AG09309 (cell line): ENCODE measurements around the gene USP2.

Experiments
- DNase-seq: peaks from one replicate; pipeline ENCODE4 v3.0.0-alpha.2; 2010; ENCODE audit warnings: low read depth
- H3K4me3 ChIP-seq: 2 replicates; pipeline ENCODE4 v1.5.1; 2011; ENCODE audit warnings: mild to moderate bottlenecking, low read depth, low read length, moderate library complexity; ENCODE audit not compliant: control insufficient read depth
- TF ChIP-seq, protein P1 (sequence below): IDR thresholded peaks from 2 replicates; pipeline ENCODE4 v1.5.1; 2011; ENCODE audit warnings: mild to moderate bottlenecking, low read depth, low read length, inconsistent platforms; ENCODE audit not compliant: insufficient read depth, control insufficient read depth; ENCODE audit errors: missing control alignments

The USP2 gene

DNA sequence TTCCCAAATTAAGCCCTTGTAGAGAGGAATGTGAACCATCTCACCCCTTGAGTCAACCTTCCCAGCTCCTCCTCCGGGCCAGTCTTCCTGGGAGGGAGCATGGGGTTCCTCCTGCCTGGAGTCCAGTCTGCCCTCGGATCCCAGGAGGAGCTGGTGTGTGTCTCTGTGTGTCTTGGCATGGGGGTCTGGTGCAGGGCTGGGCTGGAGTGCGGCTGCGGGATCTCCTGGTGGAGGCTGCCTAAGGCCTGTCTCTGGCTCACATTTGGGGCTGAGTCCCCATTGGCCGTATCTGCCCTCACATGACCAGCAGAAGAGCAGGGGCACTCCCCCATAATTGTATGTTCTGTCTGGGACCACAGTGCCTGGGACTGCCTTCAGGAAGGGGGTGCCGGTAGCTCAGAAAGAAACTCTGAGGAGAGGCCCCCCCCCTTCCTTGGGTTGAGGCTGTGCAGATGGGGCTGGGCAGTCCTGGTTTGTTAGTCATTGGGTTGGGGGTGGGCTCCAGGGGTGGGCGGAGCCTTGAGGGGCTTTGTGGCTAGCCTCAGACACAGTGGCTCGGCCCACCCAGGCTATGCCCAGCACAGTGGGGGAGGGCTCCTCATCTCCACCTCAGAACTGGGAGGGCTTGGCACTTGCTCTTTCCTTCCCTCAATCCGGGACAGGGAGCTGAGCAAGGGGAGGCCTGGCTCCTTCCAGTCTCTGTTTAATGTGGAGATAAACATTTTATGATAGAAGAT is 43.7 kb downstream of the USP2 start:
- TF ChIP-seq, protein P1, sequence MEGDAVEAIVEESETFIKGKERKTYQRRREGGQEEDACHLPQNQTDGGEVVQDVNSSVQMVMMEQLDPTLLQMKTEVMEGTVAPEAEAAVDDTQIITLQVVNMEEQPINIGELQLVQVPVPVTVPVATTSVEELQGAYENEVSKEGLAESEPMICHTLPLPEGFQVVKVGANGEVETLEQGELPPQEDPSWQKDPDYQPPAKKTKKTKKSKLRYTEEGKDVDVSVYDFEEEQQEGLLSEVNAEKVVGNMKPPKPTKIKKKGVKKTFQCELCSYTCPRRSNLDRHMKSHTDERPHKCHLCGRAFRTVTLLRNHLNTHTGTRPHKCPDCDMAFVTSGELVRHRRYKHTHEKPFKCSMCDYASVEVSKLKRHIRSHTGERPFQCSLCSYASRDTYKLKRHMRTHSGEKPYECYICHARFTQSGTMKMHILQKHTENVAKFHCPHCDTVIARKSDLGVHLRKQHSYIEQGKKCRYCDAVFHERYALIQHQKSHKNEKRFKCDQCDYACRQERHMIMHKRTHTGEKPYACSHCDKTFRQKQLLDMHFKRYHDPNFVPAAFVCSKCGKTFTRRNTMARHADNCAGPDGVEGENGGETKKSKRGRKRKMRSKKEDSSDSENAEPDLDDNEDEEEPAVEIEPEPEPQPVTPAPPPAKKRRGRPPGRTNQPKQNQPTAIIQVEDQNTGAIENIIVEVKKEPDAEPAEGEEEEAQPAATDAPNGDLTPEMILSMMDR = no peak
- DNase-seq = no peak
- H3K4me3 ChIP-seq = peak overlapping the region; percentile 14

DNA sequence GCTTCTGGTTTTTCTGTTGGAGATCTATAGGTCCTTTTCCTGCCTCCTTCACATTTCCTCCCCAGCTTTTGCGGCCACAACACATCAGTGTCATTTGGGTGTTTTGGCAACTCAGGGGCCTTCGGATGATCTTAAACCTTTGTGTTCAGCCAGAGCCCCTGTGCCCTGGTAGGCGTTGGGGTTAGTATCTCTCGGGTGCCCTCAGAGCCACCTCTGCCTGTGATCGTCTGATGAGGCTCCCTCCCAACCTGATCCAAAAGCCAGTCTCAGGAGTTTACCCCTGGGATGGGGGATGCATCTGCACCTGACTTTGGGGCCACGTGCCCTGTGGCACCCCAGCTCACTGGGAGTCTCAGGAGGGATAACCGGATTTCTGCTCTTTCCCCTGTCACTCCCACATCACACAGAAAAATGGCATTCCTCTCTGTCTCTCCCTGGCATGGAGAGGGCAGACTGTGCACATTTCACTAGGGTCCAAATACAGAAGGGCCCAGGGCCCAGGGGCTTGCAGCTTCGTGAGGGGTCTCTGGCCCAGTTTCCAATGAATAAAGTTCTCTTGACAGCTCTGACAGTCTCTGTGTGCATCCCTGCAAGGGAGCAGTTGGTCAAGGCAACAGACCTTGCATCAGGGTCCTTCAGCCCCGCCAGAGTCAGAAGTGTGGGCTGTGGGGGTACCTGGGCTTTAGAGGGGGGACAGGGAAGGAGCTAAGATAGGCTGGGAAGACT is 44.6 kb downstream of the USP2 start:
- DNase-seq = no peak
- no peak overlapping the region for H3K4me3 ChIP-seq

DNA sequence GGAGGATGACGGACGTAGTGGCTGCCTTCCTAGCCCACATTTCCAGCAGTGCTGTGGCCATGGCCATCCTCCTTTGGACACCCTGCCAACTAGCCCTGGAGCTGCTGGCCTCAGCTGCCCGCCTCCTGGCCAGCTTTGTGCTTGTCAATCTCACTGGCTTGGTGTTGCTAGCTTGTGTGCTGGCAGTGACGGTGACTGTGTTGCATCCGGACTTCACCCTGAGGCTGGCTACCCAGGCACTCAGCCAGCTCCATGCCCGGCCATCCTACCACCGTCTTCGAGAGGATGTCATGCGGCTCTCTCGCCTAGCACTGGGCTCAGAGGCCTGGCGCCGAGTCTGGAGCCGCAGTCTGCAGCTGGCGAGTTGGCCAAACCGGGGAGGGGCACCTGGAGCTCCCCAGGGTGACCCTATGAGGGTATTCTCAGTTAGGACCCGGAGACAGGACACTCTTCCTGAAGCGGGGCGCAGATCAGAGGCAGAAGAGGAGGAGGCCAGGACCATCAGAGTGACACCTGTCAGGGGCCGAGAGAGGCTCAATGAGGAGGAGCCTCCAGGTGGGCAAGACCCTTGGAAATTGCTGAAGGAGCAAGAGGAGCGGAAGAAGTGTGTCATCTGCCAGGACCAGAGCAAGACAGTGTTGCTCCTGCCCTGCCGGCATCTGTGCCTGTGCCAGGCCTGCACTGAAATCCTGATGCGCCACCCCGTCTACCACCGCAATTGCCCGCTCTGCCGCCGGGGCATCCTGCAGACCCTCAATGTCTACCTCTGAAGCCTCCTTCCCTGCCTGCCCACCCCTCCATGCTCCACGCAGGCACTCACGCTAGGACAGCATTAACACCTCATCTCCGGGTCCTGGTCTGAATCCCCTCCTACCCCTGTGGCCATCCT is 45.6 kb downstream of the USP2 start:
- TF ChIP-seq, protein P1 = no peak
- peak overlapping the region; percentile 82 for H3K4me3 ChIP-seq
- DNase-seq = no peak

More for the DNA sequence above, 44.6 kb downstream of the USP2 start:
- TF ChIP-seq, protein P1 = no peak

DNA sequence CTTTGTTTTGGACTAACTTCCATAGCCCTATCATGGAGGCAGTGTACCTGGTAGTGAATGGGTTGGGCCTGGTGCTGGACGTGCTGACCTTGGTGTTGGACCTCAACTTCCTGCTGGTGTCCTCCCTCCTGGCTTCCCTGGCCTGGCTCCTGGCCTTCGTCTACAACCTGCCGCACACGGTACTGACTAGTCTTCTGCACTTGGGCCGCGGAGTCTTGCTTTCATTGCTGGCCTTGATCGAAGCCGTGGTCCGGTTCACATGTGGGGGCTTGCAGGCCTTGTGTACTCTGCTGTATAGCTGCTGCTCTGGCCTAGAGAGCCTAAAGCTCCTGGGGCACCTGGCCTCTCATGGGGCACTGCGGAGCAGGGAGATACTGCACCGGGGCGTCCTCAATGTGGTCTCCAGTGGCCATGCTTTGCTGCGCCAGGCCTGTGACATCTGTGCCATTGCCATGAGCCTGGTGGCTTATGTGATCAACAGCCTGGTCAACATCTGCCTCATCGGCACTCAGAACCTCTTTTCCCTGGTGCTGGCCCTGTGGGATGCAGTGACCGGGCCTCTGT is 46.3 kb downstream of the USP2 start:
- no peak for DNase-seq

GRCh38 chr11:119334174-119334930 is 47.1 kb downstream of the USP2 start, which contains the start of gene RNF26:
RNF26 (plus strand) TSS chr11:119334527; CDS start chr11:119335123, 596 bp downstream.
- peak within 1 kb of the TSS; percentile 82 for H3K4me3 ChIP-seq
- peak; percentile 91 for DNase-seq
- TF ChIP-seq, protein P1 = no peak

More for the DNA sequence above, 46.3 kb downstream of the USP2 start:
- peak overlapping the region; percentile 82 for H3K4me3 ChIP-seq
- TF ChIP-seq, protein P1 = no peak
